Body of pancreas (tissue), 4 donors: ENCODE results near the gene NUP210L. TPM values are rescaled to one million over a fixed set of nuclear protein-coding genes. Genes with fewer than 3 reads are reported as not detected.

ENCODE experiments used
- ATAC-seq: fragments of 150-250 bp; one replicate; pipeline ENCODE4 v1.9.1; 2016
- DNase-seq, 4 donors: peaks; one replicate each; pipeline ENCODE4 v3.0.0-alpha.2; 2019
- H3K27ac ChIP-seq, 4 donors: fragments of 200-600 bp; sonication (generic); 1 replicate in 3 of 4; 2 replicates in 1 of 4; pipeline versions ENCODE4 v1.5.1 to v1.6.1; 2016 to 2019; ENCODE audit warnings: mild to moderate bottlenecking in 1 of 4, mixed read lengths in 1 of 4, moderate library complexity in 1 of 4
- H3K27me3 ChIP-seq, 2 donors: fragments of 200-600 bp; sonication (generic); one replicate each; pipeline ENCODE4 v1.6.0; 2016; ENCODE audit warnings: mild to moderate bottlenecking in 1 of 2
- H3K36me3 ChIP-seq, 2 donors: fragments of 200-600 bp; sonication (generic); replicated peaks in 1 of 2; 2 replicates each; pipeline ENCODE4 v1.5.1; 2016; ENCODE audit warnings: low read depth in 2 of 2; ENCODE audit not compliant: insufficient read depth in 1 of 2
- H3K4me1 ChIP-seq: fragments of 200-600 bp; sonication (generic); one replicate; pipeline ENCODE4 v1.6.0; 2016
- H3K4me3 ChIP-seq, 2 donors: fragments of 200-600 bp; sonication (generic); 1 replicate in 1 of 2; 2 replicates in 1 of 2; pipeline ENCODE4 v1.5.1; 2016 to 2019
- H3K9me3 ChIP-seq, 3 donors: fragments of 200-600 bp; sonication (generic); 1 replicate in 2 of 3; 2 replicates in 1 of 3; pipeline ENCODE4 v1.5.1; 2016
- POLR2A ChIP-seq, 3 donors: fragments of 450-650 bp; IDR thresholded peaks; one replicate each; pipeline ENCODE4 v1.6.1; 2016; ENCODE audit warnings: antibody characterized with exemption in 3 of 3, mild to moderate bottlenecking in 2 of 3
- WGBS, 2 donors: methylation state at CpG; one replicate each; pipeline ENCODE4 v1.1.5; 2017; 5-methylcytosine and 5-hydroxymethylcytosine counted together
- intact Hi-C: fragments of 100-400 bp; cut with DNase I; formaldehyde crosslinking; loops from one replicate; pipeline ENCODE4 v1.15.1; 2023
- total RNA-seq, 2 donors: library from RNA; depleted of rRNA; stranded (reverse); fragments of >200 nt; gene quantifications; one replicate each; pipeline ENCODE4 v1.1.0, GENCODE V29; 2016
- TF ChIP-seq, protein P1 (sequence below), 7 experiments: fragments of 450-650 bp in 4 of 7; fragments of 200-600 bp in 3 of 7; sonication (generic) in 3 of 7; IDR thresholded peaks; one replicate each; pipeline ENCODE4 v1.5.1; 2016 to 2019; ENCODE audit warnings: antibody characterized with exemption in 7 of 7

NUP210L gene
- total RNA-seq, 2 donors from 2014 or later = not detected

DNA sequence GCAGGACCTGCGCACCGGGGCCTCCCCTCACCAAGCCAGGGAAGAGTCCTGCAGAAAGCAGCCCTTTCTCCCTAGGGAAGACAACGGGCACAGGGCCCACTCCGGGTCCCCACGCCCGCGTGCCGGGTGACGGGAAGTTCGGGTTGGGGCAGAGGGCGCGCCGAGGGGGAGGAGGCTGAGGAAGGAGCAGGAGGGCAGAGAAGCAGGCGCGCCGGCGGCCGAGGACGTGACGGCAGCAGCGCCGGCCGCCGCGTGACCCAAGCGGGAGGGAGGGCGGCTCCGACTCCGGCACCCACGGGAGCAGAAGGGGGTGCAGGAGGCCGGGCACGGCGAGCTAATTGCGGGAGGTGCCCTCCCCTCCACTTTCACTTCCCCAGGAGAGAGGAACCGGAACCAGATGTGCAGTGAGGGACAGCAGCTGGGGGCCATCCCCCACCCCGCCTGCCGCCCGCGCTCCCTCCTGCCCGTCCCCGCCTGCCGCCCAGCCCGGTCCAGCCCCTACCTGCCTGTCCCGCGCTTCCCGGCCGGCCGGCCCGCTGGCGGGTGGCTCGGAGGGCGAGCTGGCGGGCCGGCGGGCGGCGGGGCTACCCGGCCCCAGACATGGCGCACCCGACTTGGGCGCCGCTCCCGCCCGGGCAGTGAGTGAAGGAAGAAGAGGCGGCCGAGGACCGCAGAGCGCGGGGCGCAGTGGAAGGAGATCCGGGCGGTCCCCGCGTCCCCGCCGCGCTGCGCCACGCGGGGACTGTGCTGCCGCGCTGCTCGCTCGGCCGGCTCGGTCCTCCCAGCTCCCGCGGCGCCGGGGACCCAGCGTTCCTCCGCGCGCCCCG is 208.9 kb downstream of the NUP210L start:
- intact Hi-C loops = loop anchor here (10.0 kb wide), 1 partner anchor 141 kb away; no protein-coding TSS in a partner anchor
- DNase-seq (peak; percentile 72 to 86 (median 76)), ATAC-seq (peak; percentile 76)
- no peaks in the 10 kb centered on the region for H3K27me3 ChIP-seq
- H3K36me3 ChIP-seq = peaks cover 0 to 6% of the 10 kb centered on the region in 2 donors
- no peaks in the 10 kb centered on the region for H3K9me3 ChIP-seq
- TF ChIP-seq, protein P1, sequence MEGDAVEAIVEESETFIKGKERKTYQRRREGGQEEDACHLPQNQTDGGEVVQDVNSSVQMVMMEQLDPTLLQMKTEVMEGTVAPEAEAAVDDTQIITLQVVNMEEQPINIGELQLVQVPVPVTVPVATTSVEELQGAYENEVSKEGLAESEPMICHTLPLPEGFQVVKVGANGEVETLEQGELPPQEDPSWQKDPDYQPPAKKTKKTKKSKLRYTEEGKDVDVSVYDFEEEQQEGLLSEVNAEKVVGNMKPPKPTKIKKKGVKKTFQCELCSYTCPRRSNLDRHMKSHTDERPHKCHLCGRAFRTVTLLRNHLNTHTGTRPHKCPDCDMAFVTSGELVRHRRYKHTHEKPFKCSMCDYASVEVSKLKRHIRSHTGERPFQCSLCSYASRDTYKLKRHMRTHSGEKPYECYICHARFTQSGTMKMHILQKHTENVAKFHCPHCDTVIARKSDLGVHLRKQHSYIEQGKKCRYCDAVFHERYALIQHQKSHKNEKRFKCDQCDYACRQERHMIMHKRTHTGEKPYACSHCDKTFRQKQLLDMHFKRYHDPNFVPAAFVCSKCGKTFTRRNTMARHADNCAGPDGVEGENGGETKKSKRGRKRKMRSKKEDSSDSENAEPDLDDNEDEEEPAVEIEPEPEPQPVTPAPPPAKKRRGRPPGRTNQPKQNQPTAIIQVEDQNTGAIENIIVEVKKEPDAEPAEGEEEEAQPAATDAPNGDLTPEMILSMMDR (IDR thresholded peaks at IDR 0.05) = no peak
- peak in 2 of 3 donors; percentile 48 to 52 for TF ChIP-seq POLR2A (IDR thresholded peaks at IDR 0.05)
- H3K4me1 ChIP-seq = peaks cover 26% of the 10 kb centered on the region
- WGBS, 2 donors = 1% methylated on average over 89 of the region's 95 CpGs; no CpG with 5 or more reads in 1 of the 2 donors
- H3K4me3 ChIP-seq = peak overlapping the region; percentile 32 to 74
- peak overlapping the region; percentile 79 to 95 (median 90) for H3K27ac ChIP-seq

DNA sequence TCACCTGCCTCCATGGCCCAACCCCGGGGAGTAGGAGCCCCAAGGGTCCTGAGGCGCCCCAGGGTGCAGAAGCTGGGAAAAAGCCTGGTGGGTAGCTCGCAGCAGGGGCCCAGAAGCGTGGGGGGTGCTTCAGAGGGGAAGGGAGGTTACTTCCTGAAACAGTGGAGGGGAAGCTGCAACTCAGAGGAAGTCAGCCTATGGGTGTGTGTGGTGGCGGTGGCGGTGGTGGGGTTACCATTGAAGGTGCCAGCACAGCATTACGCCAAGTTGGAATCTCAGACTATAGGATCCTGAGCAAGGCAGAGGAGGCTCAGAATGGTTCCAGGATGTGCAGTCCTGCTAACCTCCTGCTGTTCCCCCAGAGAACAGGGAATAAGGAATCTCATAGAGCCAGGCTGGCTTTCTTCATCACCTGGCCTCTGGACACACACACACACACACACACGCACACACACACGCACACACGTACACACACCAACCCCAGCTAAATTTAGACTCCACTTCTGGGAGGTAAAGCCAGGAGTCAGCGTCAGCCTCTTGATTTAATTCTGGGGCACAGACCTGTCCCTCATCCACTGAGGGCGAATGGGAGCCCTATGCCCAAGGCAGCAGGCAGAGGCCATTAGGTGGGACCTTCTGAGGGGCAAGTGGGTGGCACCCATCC is 209.6 kb downstream of the NUP210L start:
- intact Hi-C loops = loop anchor here (10.0 kb wide), 1 partner anchor 140 kb away; no protein-coding TSS in a partner anchor
- peaks cover 26% of the 10 kb centered on the region for H3K4me1 ChIP-seq
- H3K27ac ChIP-seq = peak overlapping the region; percentile 79 to 95 (median 90)
- ATAC-seq = no peak
- TF ChIP-seq POLR2A (IDR thresholded peaks at IDR 0.05) = no peak
- TF ChIP-seq, protein P1 (IDR thresholded peaks at IDR 0.05) = no peak
- WGBS, 2 donors = 26 to 71% methylated on average over 7 to 11 of the region's 12 CpGs
- H3K4me3 ChIP-seq = peak overlapping the region; percentile 32 to 74
- H3K9me3 ChIP-seq = no peaks in the 10 kb centered on the region
- DNase-seq = peak in 3 of 4 donors; percentile 29 to 71 (median 30)
- peaks cover 0 to 2% of the 10 kb centered on the region in 2 donors for H3K36me3 ChIP-seq
- no peaks in the 10 kb centered on the region for H3K27me3 ChIP-seq

DNA sequence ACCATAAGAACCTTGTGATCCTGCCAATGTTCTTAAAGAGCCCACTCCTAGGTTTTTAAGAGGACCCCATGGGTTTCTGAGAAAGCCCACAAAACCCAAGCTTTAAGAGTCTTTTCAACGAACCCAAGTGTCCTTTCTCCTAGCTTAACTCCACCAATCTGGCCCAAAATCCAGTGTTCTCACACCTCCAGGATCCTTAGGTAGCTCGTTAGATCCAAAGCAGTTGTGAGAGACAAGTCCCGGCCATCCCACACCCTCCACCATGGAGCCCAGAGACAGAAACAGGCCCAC is 210.1 kb downstream of the NUP210L start:
- Histone ChIP-seq H3K27me3 (no peaks in the 10 kb centered on the region), H3K4me1 (peaks cover 26% of the 10 kb centered on the region), H3K36me3 (peaks cover 3 to 5% of the 10 kb centered on the region in 2 donors), H3K9me3 (no peaks in the 10 kb centered on the region), H3K27ac (peak overlapping the region in 3 of 4 donors; percentile 85 to 95 (median 95)), H3K4me3 (no peak overlapping the region)
- intact Hi-C loops = loop anchor here (10.0 kb wide), 1 partner anchor 140 kb away; no protein-coding TSS in a partner anchor
- DNase-seq (no peak), ATAC-seq (no peak)
- WGBS, 2 donors = 58 to 73% methylated on average over 3 of the region's 3 CpGs
- TF ChIP-seq, protein P1 (IDR thresholded peaks at IDR 0.05) = no peak
- TF ChIP-seq POLR2A (IDR thresholded peaks at IDR 0.05) = no peak

DNA sequence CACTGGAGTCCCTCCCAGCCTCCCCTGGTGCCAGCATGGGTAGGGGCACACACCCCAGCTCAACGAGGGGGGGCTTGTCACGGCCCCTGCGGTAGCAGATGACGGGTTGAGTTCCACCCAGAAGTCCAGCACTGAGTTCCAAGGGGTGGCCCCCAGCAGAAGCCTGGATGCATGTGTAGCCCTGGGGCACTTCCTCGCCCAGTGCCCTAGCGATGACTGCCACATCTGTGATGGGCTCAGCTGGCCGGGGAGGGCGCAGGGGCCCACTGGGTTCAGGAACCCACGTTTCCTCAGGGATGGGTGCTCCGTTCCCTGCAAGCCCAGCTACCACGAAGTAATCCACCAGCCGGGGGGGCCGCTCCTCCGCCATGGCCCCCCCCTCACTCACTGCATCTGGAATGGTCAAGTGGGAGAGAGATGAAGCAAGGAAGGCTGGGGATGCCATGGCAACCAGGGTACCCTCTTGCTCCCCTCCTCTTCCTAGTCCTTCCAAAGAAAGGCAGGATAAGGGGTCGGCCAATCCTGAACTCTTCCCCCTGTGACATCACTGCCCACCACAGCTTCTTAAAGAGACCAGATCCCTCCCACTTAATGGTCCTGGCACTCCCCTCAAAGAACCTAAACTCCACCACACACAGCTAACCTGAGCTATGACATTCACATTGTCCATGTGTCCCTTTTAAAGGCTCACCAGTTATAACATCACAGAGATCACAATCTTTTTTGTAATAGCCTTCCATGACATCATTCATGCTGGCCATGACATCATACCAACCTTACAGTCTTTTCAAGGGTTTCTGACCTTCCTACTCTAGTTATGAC is 210.7 kb downstream of the NUP210L start:
- WGBS, 2 donors = 73 to 85% methylated on average over 11 to 15 of the region's 15 CpGs
- H3K27me3 ChIP-seq = no peaks in the 10 kb centered on the region
- H3K36me3 ChIP-seq = peaks cover 3 to 6% of the 10 kb centered on the region in 2 donors
- TF ChIP-seq, protein P1 (IDR thresholded peaks at IDR 0.05) = no peak
- no peaks in the 10 kb centered on the region for H3K9me3 ChIP-seq
- DNase-seq = no peak
- no peak for ATAC-seq
- intact Hi-C loops = loop anchor here (10.0 kb wide), 1 partner anchor 139 kb away; no protein-coding TSS in a partner anchor
- peak overlapping the region in 2 of 4 donors; percentile 95 for H3K27ac ChIP-seq
- H3K4me1 ChIP-seq = peaks cover 26% of the 10 kb centered on the region
- H3K4me3 ChIP-seq = no peak overlapping the region
